GM12875 (cell line): Measurements from ENCODE around the gene CD300LF.

Experiments used
- H3K4me3 ChIP-seq: one replicate; pipeline ENCODE4 v1.5.1; 2011; ENCODE audit warnings: low read depth, low read length, control low read depth
- CTCF ChIP-seq: IDR thresholded peaks from 2 replicates; pipeline ENCODE4 v1.5.1; 2011; ENCODE audit warnings: low read depth, mild to moderate bottlenecking, control low read depth, inconsistent platforms, low read length, moderate library complexity, borderline replicate concordance; ENCODE audit not compliant: insufficient read depth

The CD300LF gene

GRCh38 chr17:74728702-74729075 is 16.0 kb upstream of the CD300LF start:
- TF ChIP-seq CTCF = no peak
- no peak overlapping the region for H3K4me3 ChIP-seq

GRCh38 chr17:74728033-74728701 is 15.4 kb upstream of the CD300LF start:
- no peak for TF ChIP-seq CTCF
- H3K4me3 ChIP-seq = no peak overlapping the region

GRCh38 chr17:74725111-74725510 is 12.4 kb upstream of the CD300LF start:
- no peak overlapping the region for H3K4me3 ChIP-seq
- TF ChIP-seq CTCF = no peak

GRCh38 chr17:74723891-74724290 is 11.2 kb upstream of the CD300LF start:
- TF ChIP-seq CTCF = no peak
- no peak overlapping the region for H3K4me3 ChIP-seq

GRCh38 chr17:74722782-74723181 is 10.1 kb upstream of the CD300LF start:
- no peak for TF ChIP-seq CTCF
- H3K4me3 ChIP-seq = no peak overlapping the region

GRCh38 chr17:74720506-74720905 is 7.8 kb upstream of the CD300LF start:
- no peak for TF ChIP-seq CTCF

GRCh38 chr17:74715144-74715543 is 2.4 kb upstream of the CD300LF start:
- H3K4me3 ChIP-seq = no peak overlapping the region
- no peak for TF ChIP-seq CTCF

More at GRCh38 chr17:74720506-74720905, 7.8 kb upstream of the CD300LF start:
- H3K4me3 ChIP-seq = no peak overlapping the region
